ENCODE measurements around the gene STRBP.

- TF ChIP-seq FOXA1 (IDR thresholded peaks at IDR 0.05) (no peak), FOXM1 (IDR thresholded peaks at IDR 0.05; ENCODE audit: borderline replicate concordance) (no peak), FOXK2 (IDR thresholded peaks at IDR 0.05) (no peak)
These were observed 57.3 kb downstream of the STRBP start for GRCh38 chr9:123211081-123211480.

Measured in HEK293T (cell line).